Hepatocyte (in vitro differentiated cells): Measurements from ENCODE around the gene LY6G6F. TPM values are rescaled to one million over a fixed set of nuclear protein-coding genes. Genes with fewer than 3 reads are reported as not detected.

Experiments
- DNase-seq: peaks from one replicate; pipeline ENCODE4 v3.0.0-alpha.2; 2016; ENCODE audit warnings: low spot score
- H2AFZ ChIP-seq: fragments of 200-600 bp; sonication (generic); 2 replicates; pipeline ENCODE4 v1.6.0; 2016; ENCODE audit warnings: antibody characterized with exemption, mild to moderate bottlenecking
- H3K27ac ChIP-seq: fragments of 200-600 bp; sonication (generic); 2 replicates; pipeline ENCODE4 v1.5.1; 2016; ENCODE audit warnings: mild to moderate bottlenecking
- H3K27me3 ChIP-seq: fragments of 200-600 bp; sonication (generic); 2 replicates; pipeline ENCODE4 v1.6.1; 2016
- H3K36me3 ChIP-seq: fragments of 200-600 bp; sonication (generic); replicated peaks from 2 replicates; pipeline ENCODE4 v1.5.1; 2016; ENCODE audit warnings: low read depth; ENCODE audit not compliant: insufficient read depth
- H3K4me1 ChIP-seq: fragments of 200-600 bp; sonication (generic); 2 replicates; pipeline ENCODE4 v1.5.1; 2016; ENCODE audit warnings: mild to moderate bottlenecking, moderate library complexity; ENCODE audit not compliant: insufficient read depth
- H3K4me2 ChIP-seq: fragments of 200-600 bp; sonication (generic); 2 replicates; pipeline ENCODE4 v1.6.0; 2016
- H3K4me3 ChIP-seq: fragments of 200-600 bp; sonication (generic); 2 replicates; pipeline ENCODE4 v1.5.1; 2016; ENCODE audit warnings: mild to moderate bottlenecking
- H3K79me2 ChIP-seq: fragments of 200-600 bp; sonication (generic); 2 replicates; pipeline ENCODE4 v1.6.0; 2017; ENCODE audit warnings: mild to moderate bottlenecking
- H3K9me2 ChIP-seq: fragments of 200-600 bp; sonication (generic); replicated peaks from 2 replicates; pipeline ENCODE4 v1.6.0; 2017; ENCODE audit warnings: mild to moderate bottlenecking; ENCODE audit not compliant: insufficient read depth
- H3K9me3 ChIP-seq: fragments of 200-600 bp; sonication (generic); 2 replicates; pipeline ENCODE4 v1.5.1; 2016; ENCODE audit warnings: low read depth, mild to moderate bottlenecking
- H4K20me1 ChIP-seq: fragments of 200-600 bp; sonication (generic); 2 replicates; pipeline ENCODE4 v1.6.0; 2016; ENCODE audit warnings: mild to moderate bottlenecking; ENCODE audit not compliant: insufficient read depth, poor library complexity, severe bottlenecking
- CTCF ChIP-seq: fragments of 200-600 bp; sonication (generic); IDR thresholded peaks from 2 replicates; pipeline ENCODE4 v1.5.1; 2016; ENCODE audit warnings: antibody characterized with exemption, mild to moderate bottlenecking; ENCODE audit not compliant: poor library complexity
- EZH2 ChIP-seq: fragments of 200-600 bp; sonication (generic); IDR thresholded peaks from 2 replicates; pipeline ENCODE4 v1.6.1; 2016; ENCODE audit warnings: antibody characterized with exemption, mild to moderate bottlenecking, borderline replicate concordance
- EZH2phosphoT487 ChIP-seq: fragments of 200-600 bp; sonication (generic); IDR thresholded peaks from one replicate; pipeline ENCODE4 v1.6.1; 2018; ENCODE audit warnings: antibody characterized with exemption, mild to moderate bottlenecking, low read depth, moderate library complexity; ENCODE audit not compliant: unreplicated experiment, severe bottlenecking
- WGBS: methylation state at CpG from one replicate; pipeline ENCODE4 v1.1.6; 2016; ENCODE audit warnings: low lambda C conversion rate; ENCODE audit errors: missing lambda C conversion rate; 5-methylcytosine and 5-hydroxymethylcytosine counted together
- polyA plus RNA-seq: library from polyadenylated mRNA; unstranded; fragments of >200 nt; fragmentation: Nextera tagmentation; extraction: Ambion mirVana; gene quantifications from 2 replicates; pipeline ENCODE4 v1.2.1, GENCODE V29; 2016
- total RNA-seq: library from RNA; depleted of rRNA; stranded (reverse); fragments of >200 nt; gene quantifications from 2 replicates; pipeline ENCODE4 v1.2.3, GENCODE V29; 2014

The LY6G6F gene
- total and polyA plus RNA-seq, 2 experiments from 2014 or later = not detected

GRCh38 chr6:31721351-31722020, 14.8 kb downstream of the LY6G6F start, which contains the start of gene LY6G6C:
Gene LY6G6C (minus strand): TSS chr6:31721746. CDS start chr6:31721679, 67 bp downstream.
- Histone ChIP-seq H3K4me1 (no peaks in the 10 kb centered on the region), H3K79me2 (no peaks in the 10 kb centered on the region), H3K9me3 (no peaks in the 10 kb centered on the region), H3K36me3 (no peaks in the 10 kb centered on the region), H3K27ac (no peak within 1 kb of the TSS), H4K20me1 (no peaks in the 10 kb centered on the region), H3K9me2 (no peaks in the 10 kb centered on the region), H3K27me3 (no peaks in the 10 kb centered on the region), H3K4me2 (no peak within 1 kb of the TSS), H3K4me3 (no peak within 1 kb of the TSS), H2AFZ (no peak within 1 kb of the TSS)
- DNase-seq = no peak
- 89% methylated on average over 4 of the region's 4 CpGs for whole genome bisulfite sequencing
- no peak for TF ChIP-seq EZH2phosphoT487
- TF ChIP-seq EZH2 = no peak
- no peak for TF ChIP-seq CTCF

GRCh38 chr6:31722173-31722572, 15.5 kb downstream of the LY6G6F start:
- TF ChIP-seq EZH2phosphoT487 (no peak), EZH2 (no peak), CTCF (no peak)
- H3K27me3 ChIP-seq = no peaks in the 10 kb centered on the region

GRCh38 chr6:31723245-31723979, 16.7 kb downstream of the LY6G6F start, which contains the start of gene MPIG6B:
Gene MPIG6B (plus strand): TSS chr6:31723373. CDS start chr6:31723384, 11 bp downstream.
- no peaks in the 10 kb centered on the region for H3K9me3 ChIP-seq
- H3K4me2 ChIP-seq = no peak within 1 kb of the TSS
- TF ChIP-seq EZH2phosphoT487 (no peak), EZH2 (no peak), CTCF (no peak)
- no peaks in the 10 kb centered on the region for H3K4me1 ChIP-seq
- H3K4me3 ChIP-seq = no peak within 1 kb of the TSS
- H3K27me3 ChIP-seq = no peaks in the 10 kb centered on the region
- peaks cover 7% of the 10 kb centered on the region for H3K79me2 ChIP-seq
- H3K9me2 ChIP-seq = no peaks in the 10 kb centered on the region
- no peak for DNase-seq
- 94% methylated on average over 46 of the region's 46 CpGs for WGBS
- no peak within 1 kb of the TSS for H3K27ac ChIP-seq
- H2AFZ ChIP-seq = no peak within 1 kb of the TSS
- no peaks in the 10 kb centered on the region for H3K36me3 ChIP-seq
- H4K20me1 ChIP-seq = peaks cover 6% of the 10 kb centered on the region

More at GRCh38 chr6:31722173-31722572, 15.5 kb downstream of the LY6G6F start:
- no peak for DNase-seq
- Histone ChIP-seq H3K9me2 (no peaks in the 10 kb centered on the region), H3K9me3 (no peaks in the 10 kb centered on the region), H3K36me3 (no peaks in the 10 kb centered on the region), H2AFZ (no peak overlapping the region), H3K79me2 (no peaks in the 10 kb centered on the region), H3K4me3 (no peak overlapping the region), H3K27ac (no peak overlapping the region), H3K4me2 (no peak overlapping the region), H3K4me1 (no peaks in the 10 kb centered on the region), H4K20me1 (no peaks in the 10 kb centered on the region)
- WGBS = 91% methylated on average over 3 of the region's 3 CpGs
